Naive thymus-derived CD8-positive, alpha-beta T cell (primary cell): ENCODE measurements around the gene HTR1B. TPM values are rescaled to one million over a fixed set of nuclear protein-coding genes. Genes with fewer than 3 reads are reported as not detected.

Source experiments
- ATAC-seq, 2 donors: fragments of 150-1000 bp; cut with Tn5 transposase in 1 of 2; sonication (Bioruptor Pico), chemical (Tn5 transposase) in 1 of 2; 1 replicate in 1 of 2; 2 replicates in 1 of 2; pipeline ENCODE4 v1.10.0; 2021; ENCODE audit warnings: mild to moderate bottlenecking in 2 of 2, moderate library complexity in 2 of 2
- POLR2A ChIA-PET: fragments of 350-600 bp; sonication (Branson Sonifier 250); formaldehyde crosslinking; loops from one replicate; lab custom pipeline; 2021; ENCODE audit warnings: antibody characterized with exemption; lab: Charles Lee
- DNase-seq, 10 donors: peaks; one replicate each; pipeline versions ENCODE4 v3.0.0 to v3.0.0-alpha.2; 2020 to 2022
- H3K27ac Mint-ChIP-seq, 10 donors: one replicate each; pipeline ENCODE4 v1.8.0; 2020 to 2022; ENCODE audit warnings: mild to moderate bottlenecking in 10 of 10, mixed read lengths in 10 of 10, moderate library complexity in 4 of 10, inconsistent platforms in 1 of 10
- H3K27me3 Mint-ChIP-seq, 5 donors: one replicate each; pipeline ENCODE4 v1.8.0; 2021 to 2022; ENCODE audit warnings: mixed read lengths in 5 of 5
- H3K36me3 Mint-ChIP-seq, 3 donors: one replicate each; pipeline ENCODE4 v1.8.0; 2020 to 2022; ENCODE audit warnings: mixed read lengths in 3 of 3, mild to moderate bottlenecking in 2 of 3, inconsistent platforms in 1 of 3
- H3K4me1 Mint-ChIP-seq, 4 donors: one replicate each; pipeline ENCODE4 v1.8.0; 2021 to 2022; ENCODE audit warnings: mixed read lengths in 4 of 4
- H3K4me3 Mint-ChIP-seq, 10 donors: one replicate each; pipeline ENCODE4 v1.8.0; 2020 to 2022; ENCODE audit warnings: mild to moderate bottlenecking in 10 of 10, mixed read lengths in 10 of 10, moderate library complexity in 6 of 10, inconsistent platforms in 1 of 10
- H3K9me3 Mint-ChIP-seq, 9 donors: one replicate each; pipeline ENCODE4 v1.8.0; 2020 to 2022; ENCODE audit warnings: mixed read lengths in 9 of 9, mild to moderate bottlenecking in 3 of 9, inconsistent platforms in 1 of 9, moderate library complexity in 1 of 9
- polyA plus RNA-seq, 3 donors: library from polyadenylated mRNA; unstranded; fragments of 300-500 nt; fragmentation: Illumina TruSeq; gene quantifications; one replicate each; pipeline ENCODE4 v1.2.3, GENCODE V29; 2021
- total RNA-seq, 8 experiments: library from RNA in 2 of 8; stranded (reverse) in 2 of 8; gene quantifications; one replicate each; pipeline ENCODE4 v1.2.3 and lab custom pipeline; 2021 to 2026

HTR1B gene
- total and polyA plus RNA-seq, 5 experiments from 2014 or later: not detected

GRCh38 chr6:77466055-77466450 is 2.8 kb upstream of the HTR1B start:
- peaks cover 0 to 22% (median 3%) of the 10 kb centered on the region in 9 donors for H3K9me3 Mint-ChIP-seq
- H3K4me1 Mint-ChIP-seq: peaks cover 16 to 43% (median 27%) of the 10 kb centered on the region in 4 donors
- peaks cover 28 to 69% (median 57%) of the 10 kb centered on the region in 5 donors for H3K27me3 Mint-ChIP-seq
- POLR2A ChIA-PET: no interaction called here
- H3K27ac Mint-ChIP-seq: peak overlapping the region in 4 of 10 donors; percentile 22 to 43 (median 33)
- H3K4me3 Mint-ChIP-seq: peak overlapping the region; percentile 79 to 91 (median 84)
- peaks cover 0 to 19% (median 8%) of the 10 kb centered on the region in 3 donors for H3K36me3 Mint-ChIP-seq
- DNase-seq: peak in 2 of 10 donors; percentile 16 to 56
- ATAC-seq: peak; percentile 42 to 65

- no peak overlapping the region for H3K27ac Mint-ChIP-seq
Measured at GRCh38 chr6:77464495-77464867, 1.2 kb upstream of the HTR1B start.

GRCh38 chr6:77463861-77464494 is 687 bp upstream of the HTR1B start:
- Mint-ChIP-seq H3K4me3 (peak overlapping the region in 4 of 10 donors; percentile 18 to 83 (median 24)), H3K27me3 (peaks cover 33 to 80% (median 62%) of the 10 kb centered on the region in 5 donors), H3K27ac (no peak overlapping the region), H3K9me3 (peaks cover 0 to 22% (median 3%) of the 10 kb centered on the region in 9 donors), H3K36me3 (peaks cover 0 to 19% (median 8%) of the 10 kb centered on the region in 3 donors), H3K4me1 (peaks cover 16 to 43% (median 27%) of the 10 kb centered on the region in 4 donors)
- POLR2A ChIA-PET: no interaction called here
- ATAC-seq: no peak
- peak in 1 of 10 donors; percentile 5 for DNase-seq

More at GRCh38 chr6:77464495-77464867, 1.2 kb upstream of the HTR1B start:
- POLR2A ChIA-PET: no interaction called here
- ATAC-seq: no peak
- no peak for DNase-seq
- Mint-ChIP-seq H3K27me3 (peaks cover 34 to 75% (median 61%) of the 10 kb centered on the region in 5 donors), H3K4me1 (peaks cover 16 to 43% (median 27%) of the 10 kb centered on the region in 4 donors), H3K4me3 (peak overlapping the region in 5 of 10 donors; percentile 4 to 89 (median 22)), H3K9me3 (peaks cover 0 to 22% (median 3%) of the 10 kb centered on the region in 9 donors), H3K36me3 (peaks cover 0 to 19% (median 8%) of the 10 kb centered on the region in 3 donors)

- ATAC-seq (no peak), DNase-seq (no peak)
- Mint-ChIP-seq H3K27ac (peak overlapping the region in 3 of 10 donors; percentile 40 to 77 (median 41)), H3K9me3 (peaks cover 0 to 22% (median 3%) of the 10 kb centered on the region in 9 donors), H3K36me3 (peaks cover 0 to 17% (median 8%) of the 10 kb centered on the region in 3 donors), H3K27me3 (peaks cover 39 to 89% (median 65%) of the 10 kb centered on the region in 5 donors), H3K4me3 (peak overlapping the region; percentile 14 to 71 (median 48)), H3K4me1 (peaks cover 16 to 43% (median 27%) of the 10 kb centered on the region in 4 donors)
- POLR2A ChIA-PET: no interaction called here
Measured at GRCh38 chr6:77462359-77463307, 658 bp downstream of the HTR1B start.

- Mint-ChIP-seq H3K4me1 (peaks cover 16 to 42% (median 25%) of the 10 kb centered on the region in 4 donors), H3K9me3 (peaks cover 0 to 22% (median 3%) of the 10 kb centered on the region in 9 donors), H3K27me3 (peaks cover 39 to 83% (median 61%) of the 10 kb centered on the region in 5 donors), H3K36me3 (peaks cover 0 to 14% (median 8%) of the 10 kb centered on the region in 3 donors), H3K27ac (no peak overlapping the region), H3K4me3 (peak overlapping the region in 1 of 10 donors; percentile 71)
- DNase-seq: no peak
- POLR2A ChIA-PET: no interaction called here
- ATAC-seq: no peak
Measured at GRCh38 chr6:77461796-77462195, 1.5 kb downstream of the HTR1B start.

GRCh38 chr6:77458421-77458820 is 4.9 kb downstream of the HTR1B start:
- no peak overlapping the region for H3K4me3 Mint-ChIP-seq
- POLR2A ChIA-PET: no interaction called here

GRCh38 chr6:77457720-77458349 is 5.5 kb downstream of the HTR1B start:
- POLR2A ChIA-PET: no interaction called here
- H3K27ac Mint-ChIP-seq: no peak overlapping the region
- peaks cover 0 to 13% (median 0%) of the 10 kb centered on the region in 9 donors for H3K9me3 Mint-ChIP-seq
- no peak overlapping the region for H3K4me3 Mint-ChIP-seq
- H3K4me1 Mint-ChIP-seq: peaks cover 3 to 9% (median 5%) of the 10 kb centered on the region in 4 donors
- peaks cover 0 to 3% (median 0%) of the 10 kb centered on the region in 3 donors for H3K36me3 Mint-ChIP-seq
- ATAC-seq (no peak), DNase-seq (peak in 2 of 10 donors; percentile 10 to 15)
- peaks cover 31 to 44% (median 32%) of the 10 kb centered on the region in 5 donors for H3K27me3 Mint-ChIP-seq

More at GRCh38 chr6:77458421-77458820, 4.9 kb downstream of the HTR1B start:
- H3K9me3 Mint-ChIP-seq: peaks cover 0 to 15% (median 0%) of the 10 kb centered on the region in 9 donors
- H3K27me3 Mint-ChIP-seq: peaks cover 33 to 50% (median 38%) of the 10 kb centered on the region in 5 donors
- no peak overlapping the region for H3K27ac Mint-ChIP-seq
- peaks cover 6 to 14% (median 9%) of the 10 kb centered on the region in 4 donors for H3K4me1 Mint-ChIP-seq
- ATAC-seq: no peak
- no peak for DNase-seq
- peaks cover 0 to 6% (median 3%) of the 10 kb centered on the region in 3 donors for H3K36me3 Mint-ChIP-seq

GRCh38 chr6:77456531-77457248 is 6.6 kb downstream of the HTR1B start:
- Mint-ChIP-seq H3K9me3 (peaks cover 0 to 3% (median 0%) of the 10 kb centered on the region in 9 donors), H3K27me3 (peaks cover 20 to 32% (median 21%) of the 10 kb centered on the region in 5 donors), H3K27ac (no peak overlapping the region), H3K36me3 (no peaks in the 10 kb centered on the region), H3K4me1 (no peaks in the 10 kb centered on the region), H3K4me3 (no peak overlapping the region)
- POLR2A ChIA-PET: no interaction called here
- ATAC-seq (no peak), DNase-seq (no peak)

- H3K4me3 Mint-ChIP-seq: no peak overlapping the region
- H3K4me1 Mint-ChIP-seq: no peaks in the 10 kb centered on the region
- H3K27ac Mint-ChIP-seq: peak overlapping the region in 1 of 10 donors; percentile 66
- H3K36me3 Mint-ChIP-seq: no peaks in the 10 kb centered on the region
- H3K9me3 Mint-ChIP-seq: peaks cover 0 to 2% (median 0%) of the 10 kb centered on the region in 9 donors
- peaks cover 17 to 21% (median 17%) of the 10 kb centered on the region in 5 donors for H3K27me3 Mint-ChIP-seq
- POLR2A ChIA-PET: no interaction called here
- no peak for DNase-seq
- no peak for ATAC-seq
Measured at GRCh38 chr6:77455271-77455670, 8.0 kb downstream of the HTR1B start.

- Mint-ChIP-seq H3K4me3 (no peak overlapping the region), H3K9me3 (peaks cover 0 to 2% (median 0%) of the 10 kb centered on the region in 9 donors), H3K36me3 (no peaks in the 10 kb centered on the region), H3K4me1 (no peaks in the 10 kb centered on the region), H3K27ac (no peak overlapping the region), H3K27me3 (peaks cover 9 to 19% (median 12%) of the 10 kb centered on the region in 5 donors)
- no peak for DNase-seq
- POLR2A ChIA-PET: no interaction called here
- no peak for ATAC-seq
Measured at GRCh38 chr6:77454386-77454785, 8.9 kb downstream of the HTR1B start.

- H3K27me3 Mint-ChIP-seq: peaks cover 0 to 5% (median 2%) of the 10 kb centered on the region in 5 donors
- peaks cover 0 to 2% (median 0%) of the 10 kb centered on the region in 9 donors for H3K9me3 Mint-ChIP-seq
- H3K36me3 Mint-ChIP-seq: no peaks in the 10 kb centered on the region
- ATAC-seq: no peak
- no peak overlapping the region for H3K27ac Mint-ChIP-seq
- H3K4me3 Mint-ChIP-seq: no peak overlapping the region
- POLR2A ChIA-PET: no interaction called here
- no peaks in the 10 kb centered on the region for H3K4me1 Mint-ChIP-seq
- DNase-seq: no peak
Measured at GRCh38 chr6:77451466-77451865, 11.8 kb downstream of the HTR1B start.
